D341Med (cell line): ENCODE measurements around the gene DNASE1L2.

Source experiments
- DNase-seq: peaks from one replicate; pipeline ENCODE4 v3.0.0; 2012; ENCODE audit warnings: low spot score

The DNASE1L2 gene

DNA sequence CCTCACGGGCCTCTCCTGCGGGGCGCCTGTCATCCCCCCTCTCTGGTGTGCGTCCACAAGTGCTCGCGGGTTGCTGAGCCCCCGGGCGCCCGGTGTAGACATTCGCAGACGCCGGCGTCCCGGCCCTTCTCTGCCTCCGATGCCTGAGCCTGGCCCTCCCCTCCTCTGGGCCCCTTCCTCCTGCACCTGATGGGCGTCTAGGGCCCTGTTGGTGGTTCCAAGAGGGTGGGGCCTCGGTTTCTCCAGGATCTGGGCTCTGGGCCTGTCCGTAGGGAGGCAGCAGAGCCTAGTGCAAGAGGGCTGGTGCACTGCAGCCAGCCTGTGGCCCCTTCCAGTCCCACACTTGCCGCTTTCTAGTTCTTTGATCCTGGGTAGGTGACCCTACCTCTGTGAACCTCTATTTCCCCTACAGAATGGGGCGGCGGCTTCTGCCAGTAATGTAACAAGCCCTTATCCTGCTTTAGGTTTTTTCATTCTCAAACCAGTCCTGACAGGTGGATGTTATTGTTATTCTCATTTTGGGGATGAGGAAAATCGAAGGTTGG lies 12.2 kb upstream of the DNASE1L2 start:
- peak; percentile 73 for DNase-seq

DNA sequence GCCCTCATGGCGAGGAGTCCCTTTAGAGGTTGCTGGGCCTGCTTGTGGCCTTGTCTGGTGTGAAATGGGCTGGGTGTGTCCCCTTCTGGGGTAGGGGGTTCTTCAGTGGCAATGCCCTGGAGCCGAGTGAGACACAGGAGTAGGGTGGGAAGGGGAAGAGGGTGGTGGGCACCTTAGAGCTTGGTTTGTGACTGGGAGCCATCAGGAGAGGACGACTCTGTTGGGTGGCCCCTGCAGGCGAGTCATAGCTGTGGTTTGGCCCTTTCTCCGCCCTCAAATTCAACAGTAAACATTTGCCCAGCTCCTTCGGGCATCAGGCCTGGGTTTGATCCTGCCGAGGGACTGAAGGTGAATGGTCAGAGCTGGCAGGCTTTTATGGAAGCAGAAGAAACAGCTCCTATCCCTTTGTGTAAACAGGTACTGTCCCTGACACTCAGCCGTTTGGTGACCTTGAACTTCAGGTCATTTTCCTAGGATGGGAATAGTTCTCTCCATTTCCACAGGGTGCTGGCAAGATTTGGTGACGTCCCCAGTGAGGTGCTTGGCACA lies 9.9 kb upstream of the DNASE1L2 start:
- DNase-seq, result no peak

- no peak for DNase-seq
Observed at GRCh38 chr16:2226918-2227317, 9.3 kb upstream of the DNASE1L2 start.

DNA sequence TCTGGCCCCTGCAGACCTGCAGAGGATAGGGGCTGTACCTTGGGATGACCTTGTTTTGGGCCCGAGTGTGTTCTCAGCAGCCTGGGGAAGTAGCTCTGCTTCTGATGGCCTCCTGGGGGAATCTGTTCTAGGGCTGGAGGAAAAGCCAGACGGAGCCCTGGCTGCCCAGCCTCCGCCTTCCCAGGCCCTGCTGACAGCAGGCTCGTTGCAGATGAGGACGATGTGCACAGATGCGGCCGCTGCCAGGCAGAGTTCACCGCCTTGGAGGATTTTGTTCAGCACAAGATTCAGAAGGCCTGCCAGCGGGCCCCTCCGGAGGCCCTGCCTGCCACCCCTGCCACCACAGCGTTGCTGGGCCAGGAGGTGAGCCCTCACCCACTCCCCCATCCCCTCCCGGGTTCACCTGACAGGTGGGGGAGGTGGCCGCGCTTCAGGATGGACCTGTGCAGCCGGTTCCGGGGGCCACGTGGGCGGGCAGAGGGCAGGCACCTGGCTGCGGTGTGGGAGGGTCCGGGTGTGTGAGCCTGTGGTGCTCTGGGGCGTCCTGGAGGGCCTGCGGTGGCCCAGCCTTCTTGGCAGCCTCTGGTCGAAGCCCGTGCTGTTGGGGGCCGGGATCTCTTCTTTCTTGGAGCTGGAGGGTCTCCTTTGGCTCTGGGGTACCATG lies 8.0 kb upstream of the DNASE1L2 start:
- DNase-seq, result no peak

GRCh38 chr16:2229091-2229490 lies 7.2 kb upstream of the DNASE1L2 start:
- DNase-seq, result no peak

DNA sequence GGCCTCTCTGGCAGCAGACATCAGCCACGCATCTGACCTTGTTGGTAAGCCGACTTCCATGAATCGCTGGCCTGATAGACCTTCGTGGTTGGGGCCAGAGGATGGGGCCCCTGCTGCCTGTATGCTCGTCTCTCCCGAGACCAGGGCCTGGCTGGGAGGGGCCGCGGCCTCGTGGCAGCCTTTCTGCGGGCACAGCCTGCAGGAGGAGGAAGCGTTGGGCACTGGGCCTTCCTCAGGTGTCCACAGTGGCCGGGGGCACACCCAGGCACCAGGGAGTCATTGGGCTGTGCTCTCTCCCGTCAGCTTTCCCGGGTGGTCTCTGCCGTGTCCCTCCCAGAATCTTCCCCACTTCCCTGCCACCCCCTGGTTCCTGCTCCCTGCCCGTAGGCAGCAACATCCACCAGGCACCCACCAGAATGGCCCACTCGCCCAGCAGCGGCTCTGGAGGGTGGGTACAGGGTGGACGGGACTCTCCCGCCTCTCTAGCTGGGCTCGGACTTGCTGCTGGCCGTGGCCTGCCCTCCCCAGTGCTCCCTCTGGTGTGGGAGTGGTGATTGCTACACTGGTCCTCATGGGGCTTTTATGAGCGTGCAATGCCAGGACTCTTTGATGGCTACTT lies 6.5 kb upstream of the DNASE1L2 start:
- no peak for DNase-seq

DNA sequence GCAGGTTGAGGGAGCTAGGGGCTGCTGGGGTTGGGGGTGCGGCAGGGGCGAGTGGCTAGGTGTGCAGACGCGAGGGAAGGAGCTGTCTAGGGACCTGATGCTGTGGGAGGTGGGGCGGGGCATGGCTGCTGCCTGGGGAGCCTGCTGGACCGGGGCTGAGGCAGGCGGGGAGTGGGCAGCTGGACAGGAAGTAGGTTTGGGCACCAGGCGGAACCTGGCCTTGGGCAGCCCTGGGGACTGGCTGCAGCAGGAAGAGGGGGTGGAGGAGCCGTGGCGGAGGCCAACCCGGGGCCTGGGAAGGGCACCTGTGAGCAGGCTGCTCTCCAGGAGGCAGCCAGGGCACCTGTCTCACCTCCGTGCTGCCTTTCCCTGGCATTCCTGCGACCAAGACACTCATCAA lies 5.9 kb upstream of the DNASE1L2 start:
- DNase-seq, result no peak

GRCh38 chr16:2231016-2231931 lies 5.0 kb upstream of the DNASE1L2 start:
- no peak for DNase-seq

DNA sequence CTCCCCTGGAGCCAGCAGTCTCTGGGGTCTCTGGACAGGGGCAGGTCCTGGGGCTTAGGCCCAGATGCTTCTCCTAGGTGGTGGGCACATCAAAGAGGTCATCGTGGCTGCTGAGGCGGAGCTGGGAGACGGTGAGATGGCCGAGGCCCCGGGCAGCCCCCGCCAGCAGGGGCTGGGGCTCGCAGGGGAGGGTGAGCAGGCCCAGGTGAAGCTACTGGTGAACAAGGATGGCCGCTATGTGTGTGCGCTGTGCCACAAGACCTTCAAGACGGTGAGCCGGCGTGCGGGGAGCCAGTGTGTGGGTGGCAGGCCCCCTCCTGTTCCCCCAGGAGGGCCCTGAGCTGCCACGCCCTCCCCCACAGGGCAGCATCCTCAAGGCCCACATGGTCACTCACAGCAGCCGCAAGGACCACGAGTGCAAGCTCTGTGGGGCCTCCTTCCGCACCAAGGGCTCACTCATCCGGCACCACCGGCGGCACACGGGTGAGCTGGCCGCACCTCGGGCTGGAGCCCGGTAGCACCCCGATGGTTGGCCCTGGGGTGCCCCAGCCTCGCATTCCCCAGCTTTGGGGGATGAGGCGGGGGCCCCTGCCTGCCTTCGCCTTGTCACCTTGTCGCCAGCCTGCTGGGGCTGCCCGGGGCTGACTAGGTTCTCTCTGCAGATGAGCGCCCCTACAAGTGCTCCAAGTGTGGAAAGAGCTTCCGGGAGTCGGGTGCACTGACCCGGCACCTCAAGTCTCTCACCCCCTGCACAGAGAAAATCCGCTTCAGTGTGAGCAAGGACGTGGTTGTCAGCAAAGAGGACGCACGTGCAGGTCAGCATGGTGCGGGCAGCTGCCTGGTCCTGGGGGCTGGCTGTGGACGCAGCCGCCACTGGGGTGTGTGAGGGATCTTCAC lies 3.9 kb upstream of the DNASE1L2 start:
- no peak for DNase-seq

GRCh38 chr16:2233046-2233775 lies 3.0 kb upstream of the DNASE1L2 start:
- no peak for DNase-seq

GRCh38 chr16:2233872-2234812 lies 2.1 kb upstream of the DNASE1L2 start:
- no peak for DNase-seq

GRCh38 chr16:2234813-2235170 lies 1.5 kb upstream of the DNASE1L2 start:
- no peak for DNase-seq

DNA sequence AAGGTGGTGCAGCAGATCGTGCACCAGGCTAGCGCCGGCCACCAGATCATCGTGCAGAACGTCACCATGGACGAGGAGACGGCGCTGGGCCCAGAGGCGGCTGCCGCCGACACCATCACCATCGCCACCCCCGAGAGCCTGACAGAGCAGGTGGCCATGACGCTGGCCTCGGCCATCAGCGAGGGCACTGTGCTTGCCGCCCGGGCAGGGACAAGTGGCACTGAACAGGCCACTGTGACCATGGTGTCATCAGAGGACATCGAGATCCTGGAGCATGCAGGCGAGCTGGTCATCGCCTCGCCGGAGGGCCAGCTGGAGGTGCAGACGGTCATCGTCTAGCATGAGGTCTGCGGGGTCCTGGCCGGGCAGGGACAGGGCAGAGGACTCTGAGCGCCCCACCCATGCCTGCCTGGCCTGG lies 1.0 kb upstream of the DNASE1L2 start:
- DNase-seq, result no peak

- no peak for DNase-seq
Observed at GRCh38 chr16:2235695-2236336, 428 bp upstream of the DNASE1L2 start.

DNA sequence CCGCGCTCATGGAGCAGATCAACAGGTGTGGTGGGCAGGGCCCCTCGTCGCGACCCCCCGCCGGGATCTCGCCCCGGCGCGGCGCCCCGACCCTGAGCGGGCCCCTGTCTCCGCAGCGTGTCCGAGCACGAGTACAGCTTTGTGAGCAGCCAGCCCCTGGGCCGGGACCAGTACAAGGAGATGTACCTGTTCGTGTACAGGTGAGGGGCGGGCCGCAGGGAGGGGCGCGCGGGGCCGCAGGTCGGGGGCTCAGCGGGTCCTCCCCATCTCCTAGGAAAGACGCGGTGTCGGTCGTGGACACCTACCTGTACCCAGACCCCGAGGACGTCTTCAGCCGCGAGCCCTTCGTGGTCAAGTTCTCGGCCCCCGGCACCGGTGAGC lies 848 bp downstream of the DNASE1L2 start:
- peak; percentile 40 for DNase-seq

DNA sequence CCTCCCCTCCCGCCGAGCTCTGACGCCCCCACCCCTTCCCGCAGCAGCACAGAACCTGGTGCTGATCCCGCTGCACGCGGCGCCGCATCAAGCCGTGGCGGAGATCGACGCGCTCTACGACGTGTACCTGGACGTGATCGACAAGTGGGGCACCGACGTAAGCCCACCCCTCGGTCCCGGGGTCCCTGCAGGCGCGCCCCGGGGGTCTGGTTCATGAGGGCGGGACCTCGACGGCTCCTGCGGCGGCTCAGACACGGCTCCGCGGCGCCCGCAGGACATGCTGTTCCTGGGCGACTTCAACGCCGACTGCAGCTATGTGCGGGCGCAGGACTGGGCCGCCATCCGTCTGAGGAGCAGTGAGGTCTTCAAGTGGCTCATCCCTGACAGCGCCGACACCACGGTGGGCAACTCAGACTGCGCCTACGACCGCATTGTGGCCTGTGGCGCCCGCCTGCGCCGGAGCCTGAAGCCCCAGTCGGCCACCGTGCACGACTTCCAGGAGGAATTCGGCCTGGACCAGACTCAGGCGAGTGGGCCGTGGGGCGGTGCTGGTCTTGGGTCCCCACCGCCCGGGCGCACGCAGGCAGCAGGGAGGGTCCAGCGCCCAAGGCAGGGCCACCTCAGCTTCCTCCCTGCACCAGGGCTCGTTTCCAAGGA lies 1.4 kb downstream of the DNASE1L2 start:
- peak; percentile 46 for DNase-seq

DNA sequence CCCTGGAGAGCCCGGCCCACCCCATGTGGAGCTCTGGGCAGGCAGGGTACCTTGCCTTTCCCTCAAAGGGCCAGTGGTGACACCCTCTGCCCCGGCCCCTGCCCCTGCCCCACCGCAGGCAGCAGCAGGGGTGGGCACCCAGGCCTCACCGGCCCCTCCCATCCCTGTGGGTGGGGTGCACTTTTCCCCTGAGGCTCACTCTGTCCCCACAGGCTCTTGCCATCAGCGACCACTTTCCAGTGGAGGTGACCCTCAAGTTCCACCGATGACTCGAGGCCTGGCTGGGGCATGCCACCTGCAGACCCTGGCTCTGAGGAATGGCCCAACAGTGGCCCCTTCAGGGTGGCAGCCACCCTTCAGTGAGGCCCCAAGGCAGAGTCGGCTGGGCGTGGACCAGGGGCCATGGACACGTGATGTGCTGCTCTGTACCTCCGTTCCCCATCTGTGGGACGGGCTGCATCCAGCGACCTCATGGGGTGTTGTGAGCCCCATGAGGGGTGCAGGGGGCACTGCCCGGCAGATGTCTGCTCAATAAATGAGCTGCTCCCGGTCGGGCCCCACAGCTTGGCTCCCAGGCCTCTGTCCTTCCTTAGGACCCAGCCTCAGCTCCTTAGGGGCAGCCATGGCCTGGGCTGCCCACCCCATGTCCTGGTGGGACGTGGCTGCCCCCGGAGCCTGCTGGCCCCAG lies 2.0 kb downstream of the DNASE1L2 start:
- peak; percentile 37 for DNase-seq
